ENCODE measurements around the gene SLC25A11.
A peak's percentile ranks its signal among the peaks of the same experiment; 100 is the strongest.

The SLC25A11 gene

GRCh38 chr17:4953451-4953961 is 13.7 kb upstream of the SLC25A11 start:
- no peak for TF ChIP-seq GATA3 (IDR thresholded peaks at IDR 0.05; ENCODE audit: low read depth, low read length)

GRCh38 chr17:4951486-4951885 is 11.6 kb upstream of the SLC25A11 start:
- no peak for TF ChIP-seq GATA2 (IDR thresholded peaks at IDR 0.05; ENCODE audit: low read depth, low read length)
- no peak for TF ChIP-seq GATA3 (IDR thresholded peaks at IDR 0.05; ENCODE audit: low read depth, low read length)

- TF ChIP-seq GATA3 (IDR thresholded peaks at IDR 0.05; ENCODE audit: low read depth, low read length) (no peak), GATA2 (IDR thresholded peaks at IDR 0.05; ENCODE audit: low read depth, low read length) (no peak)
Observed at GRCh38 chr17:4950746-4951204, 10.9 kb upstream of the SLC25A11 start, which contains the start of gene ENO3. TSS of gene ENO3 (plus strand) at chr17:4951119. CDS start at chr17:4951830, 711 bp downstream.

- TF ChIP-seq GATA2 (IDR thresholded peaks at IDR 0.05; ENCODE audit: low read depth, low read length) = peak; percentile 85
- TF ChIP-seq GATA3 (IDR thresholded peaks at IDR 0.05; ENCODE audit: low read depth, low read length) = no peak
Observed at GRCh38 chr17:4950075-4950745, 10.4 kb upstream of the SLC25A11 start.

- TF ChIP-seq GATA2 (IDR thresholded peaks at IDR 0.05; ENCODE audit: low read depth, low read length) = no peak
- TF ChIP-seq GATA3 (IDR thresholded peaks at IDR 0.05; ENCODE audit: low read depth, low read length) = no peak
Observed at GRCh38 chr17:4949321-4950074, 9.7 kb upstream of the SLC25A11 start.

GRCh38 chr17:4948931-4949320 is 9.1 kb upstream of the SLC25A11 start:
- TF ChIP-seq GATA3 (IDR thresholded peaks at IDR 0.05; ENCODE audit: low read depth, low read length) = no peak
- TF ChIP-seq GATA2 (IDR thresholded peaks at IDR 0.05; ENCODE audit: low read depth, low read length) = no peak

GRCh38 chr17:4948166-4948930 is 8.5 kb upstream of the SLC25A11 start, which contains the start of gene PFN1:
TSS of gene PFN1 (minus strand) at chr17:4948530. CDS start at chr17:4948394, 136 bp downstream.
- no peak for TF ChIP-seq GATA2 (IDR thresholded peaks at IDR 0.05; ENCODE audit: low read depth, low read length)
- TF ChIP-seq GATA3 (IDR thresholded peaks at IDR 0.05; ENCODE audit: low read depth, low read length) = no peak

GRCh38 chr17:4947411-4948165 is 7.7 kb upstream of the SLC25A11 start:
- TF ChIP-seq GATA2 (IDR thresholded peaks at IDR 0.05; ENCODE audit: low read depth, low read length) (no peak), GATA3 (IDR thresholded peaks at IDR 0.05; ENCODE audit: low read depth, low read length) (no peak)

- TF ChIP-seq GATA3 (IDR thresholded peaks at IDR 0.05; ENCODE audit: low read depth, low read length) = no peak
- TF ChIP-seq GATA2 (IDR thresholded peaks at IDR 0.05; ENCODE audit: low read depth, low read length) = no peak
Observed at GRCh38 chr17:4947010-4947410, 7.2 kb upstream of the SLC25A11 start.

- TF ChIP-seq GATA3 (IDR thresholded peaks at IDR 0.05; ENCODE audit: low read depth, low read length) (no peak), GATA2 (IDR thresholded peaks at IDR 0.05; ENCODE audit: low read depth, low read length) (no peak)
Observed at GRCh38 chr17:4946312-4946976, 6.6 kb upstream of the SLC25A11 start.

- TF ChIP-seq GATA2 (IDR thresholded peaks at IDR 0.05; ENCODE audit: low read depth, low read length) = no peak
- no peak for TF ChIP-seq GATA3 (IDR thresholded peaks at IDR 0.05; ENCODE audit: low read depth, low read length)
Observed at GRCh38 chr17:4945944-4946280, 6.1 kb upstream of the SLC25A11 start.

- TF ChIP-seq GATA2 (IDR thresholded peaks at IDR 0.05; ENCODE audit: low read depth, low read length) (no peak), GATA3 (IDR thresholded peaks at IDR 0.05; ENCODE audit: low read depth, low read length) (no peak)
Observed at GRCh38 chr17:4945176-4945943, 5.5 kb upstream of the SLC25A11 start.
